ENCODE measurements around the gene KAZN.
"Not testable (repeated sequence)": the region's sequence is repeated elsewhere in the genome, so short reads cannot be mapped to it uniquely, and the experiment has no call there.

Gene KAZN

DNA sequence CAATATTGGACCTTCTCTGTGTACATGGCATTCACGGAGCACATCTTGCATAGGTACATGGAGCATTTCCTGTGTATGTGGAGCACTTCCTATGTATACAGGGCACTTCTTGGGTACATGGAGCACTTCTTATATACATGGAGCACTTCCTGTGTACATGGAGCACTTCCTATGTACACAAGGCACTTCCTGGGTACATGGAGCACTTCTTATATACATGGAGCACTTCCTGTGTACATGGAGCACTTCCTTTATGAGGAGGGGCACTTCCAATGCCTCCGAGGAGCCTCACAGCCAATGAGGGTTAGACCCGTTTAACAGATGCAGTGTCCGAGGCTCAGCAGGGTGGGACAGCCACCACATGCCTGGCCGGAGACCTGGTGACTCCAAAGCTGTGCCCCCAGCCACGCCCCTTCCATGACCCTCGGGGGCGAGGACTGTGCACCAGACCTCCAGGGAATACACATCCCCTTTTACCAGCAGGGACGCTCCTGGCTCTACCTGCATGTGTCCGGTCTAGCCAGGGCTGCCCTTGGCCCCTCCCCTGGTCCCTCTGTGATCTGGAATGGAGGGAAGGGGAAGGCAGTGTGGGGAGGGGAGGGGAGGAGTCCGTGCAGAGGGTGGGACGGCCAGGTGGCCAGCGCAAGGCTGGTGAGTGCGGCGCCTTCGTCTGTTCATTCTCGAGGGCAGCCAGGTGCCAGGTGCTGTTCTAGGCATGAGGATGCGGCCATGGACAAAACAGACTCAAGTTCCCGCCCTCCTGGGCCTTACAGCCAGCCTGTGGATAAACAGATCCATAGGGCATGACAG, 360.0 kb downstream of the KAZN start:
- H3K4me3 ChIP-seq (ENCODE audit: low read depth, low read length), result no peak overlapping the region
- no peak for TF ChIP-seq CTCF (conservative IDR thresholded peaks at IDR 0.05; ENCODE audit: low read depth, low read length)
- DNase-seq (ENCODE audit: low read depth), result no peak

- no peak for TF ChIP-seq CTCF (conservative IDR thresholded peaks at IDR 0.05; ENCODE audit: low read depth, low read length)
- DNase-seq (ENCODE audit: low read depth), result no peak
- no peak overlapping the region for H3K4me3 ChIP-seq (ENCODE audit: low read depth, low read length)
Observed at GRCh38 chr1:14959059-14959694, 360.7 kb downstream of the KAZN start.

- no peak for TF ChIP-seq CTCF (conservative IDR thresholded peaks at IDR 0.05; ENCODE audit: low read depth, low read length)
- no peak overlapping the region for H3K4me3 ChIP-seq (ENCODE audit: low read depth, low read length)
- no peak for DNase-seq (ENCODE audit: low read depth)
Observed at GRCh38 chr1:14961661-14962267, 363.3 kb downstream of the KAZN start.

DNA sequence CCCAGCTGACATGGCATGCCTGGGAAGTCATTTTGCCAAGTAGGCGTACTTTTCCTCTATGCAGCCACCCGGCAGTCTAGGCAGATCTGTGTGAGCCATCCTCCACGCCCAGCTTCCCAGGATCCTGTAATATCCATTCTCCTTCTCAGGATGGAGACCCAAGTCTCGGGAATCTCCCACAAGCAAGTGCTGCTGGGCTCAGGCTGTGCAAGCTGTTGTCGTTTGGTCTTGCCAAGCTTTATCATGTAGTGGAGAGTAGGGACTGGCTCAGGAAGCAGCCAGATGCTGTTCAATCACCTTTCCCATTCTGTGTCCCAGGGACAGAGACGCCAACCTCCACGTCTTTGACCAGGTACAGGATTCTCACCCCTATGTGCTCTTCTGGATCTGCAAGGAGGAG, 363.9 kb downstream of the KAZN start:
- H3K4me3 ChIP-seq (ENCODE audit: low read depth, low read length), result no peak overlapping the region
- DNase-seq (ENCODE audit: low read depth), result no peak
- TF ChIP-seq CTCF (conservative IDR thresholded peaks at IDR 0.05; ENCODE audit: low read depth, low read length), result no peak

DNA sequence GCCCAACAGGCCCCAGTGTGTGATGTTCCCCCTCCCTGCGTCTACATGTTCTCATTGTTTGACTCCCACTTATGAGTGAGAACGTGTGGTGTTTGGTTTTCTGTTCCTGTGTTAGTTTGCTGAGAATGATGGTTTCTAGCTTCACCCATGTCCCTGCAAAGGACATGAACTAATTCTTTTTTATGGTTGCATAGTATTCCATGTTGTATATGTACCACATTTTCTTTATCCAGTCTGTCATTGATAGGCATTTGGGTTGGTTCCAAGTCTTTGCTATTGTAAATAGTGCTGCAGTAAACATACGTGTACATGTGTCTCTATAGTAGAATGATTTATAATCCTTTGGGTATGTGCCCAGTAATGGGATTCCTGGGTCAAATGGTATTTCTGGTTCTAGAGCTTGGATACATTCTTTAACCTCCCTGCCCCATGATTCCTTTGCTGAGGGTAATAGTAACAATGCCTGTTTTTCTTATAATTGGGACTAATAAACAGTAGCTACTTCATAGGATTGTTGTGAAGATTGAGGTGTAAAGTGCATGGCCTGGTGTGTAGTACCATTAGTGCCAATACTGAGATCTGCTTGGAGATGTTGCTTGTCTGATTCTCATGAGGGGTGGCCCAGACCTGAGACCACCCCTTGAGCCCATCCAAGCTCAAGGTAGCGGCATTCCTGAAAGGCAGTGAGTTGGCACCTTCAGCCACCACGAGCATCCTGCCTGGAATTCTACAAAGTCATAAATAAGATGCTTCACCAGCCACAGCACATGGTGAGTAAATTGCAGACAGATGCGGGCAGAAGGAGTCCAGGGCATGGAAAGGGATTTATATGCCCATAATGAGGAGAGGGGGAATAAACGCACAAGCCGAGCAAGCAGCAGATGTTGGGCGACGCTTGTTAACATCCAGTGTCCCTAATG, 365.6 kb downstream of the KAZN start:
- DNase-seq (ENCODE audit: low read depth); H3K4me3 ChIP-seq (ENCODE audit: low read depth, low read length): not testable (repeated sequence)

- no peak for DNase-seq (ENCODE audit: low read depth)
- H3K4me3 ChIP-seq (ENCODE audit: low read depth, low read length), result no peak overlapping the region
- no peak for TF ChIP-seq CTCF (conservative IDR thresholded peaks at IDR 0.05; ENCODE audit: low read depth, low read length)
Observed at GRCh38 chr1:14964711-14965055, 366.2 kb downstream of the KAZN start.

All from choroid plexus epithelial cell (primary cell).